22Rv1 (cell line): ENCODE measurements around the gene SPANXN5.

ENCODE experiments used
- CTCF ChIP-seq: fragments of 450-650 bp; IDR thresholded peaks from 2 replicates; pipeline ENCODE4 v1.5.1; 2017; ENCODE audit warnings: mild to moderate bottlenecking
- ZFX ChIP-seq: fragments of 450-650 bp; IDR thresholded peaks from 2 replicates; pipeline ENCODE4 v1.6.1; 2017; ENCODE audit warnings: antibody characterized with exemption, borderline replicate concordance

- TF ChIP-seq CTCF: no peak
- TF ChIP-seq ZFX: no peak
These were observed 33.3 kb upstream of the SPANXN5 start for GRCh38 chrX:52830551-52830950.
